ENCODE data around the gene TM9SF2.

TM9SF2 gene

GRCh38 chr13:99580500-99581268 lies 79.4 kb downstream of the TM9SF2 start:
- H3K4me1 ChIP-seq (ENCODE audit: insufficient read depth, low read length, severe bottlenecking), result no peaks in the 10 kb centered on the region
- no peaks in the 10 kb centered on the region for H3K9me3 ChIP-seq (ENCODE audit: low read length)
- no peak overlapping the region for H3K4me2 ChIP-seq (ENCODE audit: low read length)
- H2AFZ ChIP-seq (ENCODE audit: low read length), result no peak overlapping the region
- no peaks in the 10 kb centered on the region for H3F3A ChIP-seq (ENCODE audit: insufficient read depth, low read length)
- no peaks in the 10 kb centered on the region for H3K9me2 ChIP-seq (ENCODE audit: low read depth, low read length)
- no peaks in the 10 kb centered on the region for H3K36me3 ChIP-seq (ENCODE audit: insufficient read depth, low read length)
- TF ChIP-seq EZH2 (IDR thresholded peaks at IDR 0.05; ENCODE audit: borderline replicate concordance, low read length), result no peak
- no peak for TF ChIP-seq CTCF (IDR thresholded peaks at IDR 0.05; ENCODE audit: low read length)
- H3K9ac ChIP-seq (ENCODE audit: low read length), result no peak overlapping the region
- H3K27me3 ChIP-seq (ENCODE audit: insufficient read depth, low read length), result no peaks in the 10 kb centered on the region
- no peak overlapping the region for H3K4me3 ChIP-seq (ENCODE audit: low read depth, low read length, poor library complexity, severe bottlenecking)
- H3K79me2 ChIP-seq (ENCODE audit: insufficient read depth, low read length), result no peaks in the 10 kb centered on the region
- no peak overlapping the region for H3K27ac ChIP-seq (ENCODE audit: low read depth, low read length, poor library complexity, severe bottlenecking)
- H4K20me1 ChIP-seq (ENCODE audit: insufficient read depth, low read length), result no peaks in the 10 kb centered on the region

DNA sequence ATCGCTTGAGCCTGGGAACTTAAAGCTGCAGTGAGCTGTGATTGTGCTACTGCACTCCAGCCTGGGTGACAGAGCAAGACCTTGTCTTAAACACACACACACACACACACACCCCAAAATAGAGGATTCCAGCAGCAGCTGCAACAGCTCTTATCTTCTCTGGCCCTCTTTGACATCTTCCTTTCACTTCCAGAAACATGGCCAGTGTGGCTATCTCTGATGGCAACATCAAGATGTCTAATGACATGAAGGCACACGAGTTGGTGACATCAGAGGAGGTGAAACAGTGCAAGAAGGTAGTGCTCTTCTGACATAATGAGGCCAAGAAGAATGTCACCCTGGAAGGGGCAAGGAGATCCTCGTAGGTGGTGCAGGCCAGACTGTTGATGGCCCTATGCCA lies 81.2 kb downstream of the TM9SF2 start:
- Histone ChIP-seq H3K4me2 (ENCODE audit: low read length) (no peak overlapping the region), H3K4me3 (ENCODE audit: low read depth, low read length, poor library complexity, severe bottlenecking) (no peak overlapping the region), H2AFZ (ENCODE audit: low read length) (no peak overlapping the region), H3K27me3 (ENCODE audit: insufficient read depth, low read length) (no peaks in the 10 kb centered on the region), H3K79me2 (ENCODE audit: insufficient read depth, low read length) (no peaks in the 10 kb centered on the region), H3K9me2 (ENCODE audit: low read depth, low read length) (no peaks in the 10 kb centered on the region), H3K36me3 (ENCODE audit: insufficient read depth, low read length) (no peaks in the 10 kb centered on the region), H3K27ac (ENCODE audit: low read depth, low read length, poor library complexity, severe bottlenecking) (no peak overlapping the region), H3K4me1 (ENCODE audit: insufficient read depth, low read length, severe bottlenecking) (no peaks in the 10 kb centered on the region), H3F3A (ENCODE audit: insufficient read depth, low read length) (no peaks in the 10 kb centered on the region), H3K9me3 (ENCODE audit: low read length) (no peaks in the 10 kb centered on the region), H3K9ac (ENCODE audit: low read length) (no peak overlapping the region), H4K20me1 (ENCODE audit: insufficient read depth, low read length) (no peaks in the 10 kb centered on the region)
- TF ChIP-seq CTCF (IDR thresholded peaks at IDR 0.05; ENCODE audit: low read length), result no peak
- no peak for TF ChIP-seq EZH2 (IDR thresholded peaks at IDR 0.05; ENCODE audit: borderline replicate concordance, low read length)

DNA sequence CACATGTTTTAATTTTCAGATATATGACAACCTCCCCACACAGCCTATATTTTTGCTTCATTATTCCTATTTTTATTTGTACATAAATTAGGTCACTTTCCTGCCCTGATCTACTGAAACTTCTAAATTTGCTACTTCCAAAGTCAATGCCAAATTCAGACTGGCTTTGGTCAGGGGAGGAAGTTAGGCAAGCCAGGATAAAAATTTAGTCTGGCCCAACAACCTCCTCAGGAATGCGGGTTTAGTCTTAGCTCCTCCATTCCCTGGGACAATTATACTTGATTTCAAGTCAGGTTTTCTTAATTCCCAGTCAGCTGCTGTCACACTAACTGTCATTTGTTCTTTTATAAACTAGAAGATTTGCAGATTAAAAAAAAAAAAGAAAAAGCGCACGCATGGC lies 84.3 kb downstream of the TM9SF2 start:
- Histone ChIP-seq H4K20me1 (ENCODE audit: insufficient read depth, low read length) (no peaks in the 10 kb centered on the region), H3K79me2 (ENCODE audit: insufficient read depth, low read length) (no peaks in the 10 kb centered on the region), H3K4me1 (ENCODE audit: insufficient read depth, low read length, severe bottlenecking) (no peaks in the 10 kb centered on the region), H3K9me2 (ENCODE audit: low read depth, low read length) (no peaks in the 10 kb centered on the region), H3K4me3 (ENCODE audit: low read depth, low read length, poor library complexity, severe bottlenecking) (no peak overlapping the region), H3K27ac (ENCODE audit: low read depth, low read length, poor library complexity, severe bottlenecking) (no peak overlapping the region), H3K4me2 (ENCODE audit: low read length) (no peak overlapping the region), H3K27me3 (ENCODE audit: insufficient read depth, low read length) (no peaks in the 10 kb centered on the region), H2AFZ (ENCODE audit: low read length) (no peak overlapping the region), H3F3A (ENCODE audit: insufficient read depth, low read length) (no peaks in the 10 kb centered on the region), H3K36me3 (ENCODE audit: insufficient read depth, low read length) (no peaks in the 10 kb centered on the region), H3K9ac (ENCODE audit: low read length) (no peak overlapping the region), H3K9me3 (ENCODE audit: low read length) (no peaks in the 10 kb centered on the region)
- TF ChIP-seq EZH2 (IDR thresholded peaks at IDR 0.05; ENCODE audit: borderline replicate concordance, low read length) (no peak), CTCF (IDR thresholded peaks at IDR 0.05; ENCODE audit: low read length) (no peak)

All from OCI-LY1 (cell line).